ENCODE results near the gene HPCAL4.

The HPCAL4 gene

GRCh38 chr1:39726600-39726999, 35.4 kb upstream of the HPCAL4 start:
- H3K4me3 ChIP-seq (ENCODE audit: low read depth in 1 of 2, low read length in 2 of 2): no peak overlapping the region
- no peak overlapping the region for H3K4me2 ChIP-seq (ENCODE audit: insufficient read depth, low read length)
- H3K4me1 ChIP-seq (ENCODE audit: insufficient read depth, low read length): no peaks in the 10 kb centered on the region
- H3K9ac ChIP-seq (ENCODE audit: low read depth, low read length): no peak overlapping the region
- no peaks in the 10 kb centered on the region for H3K79me2 ChIP-seq (ENCODE audit: insufficient read depth, low read length)
- no peaks in the 10 kb centered on the region for H3K36me3 ChIP-seq (ENCODE audit: insufficient read depth, low read length)
- no peak overlapping the region for H3K27ac ChIP-seq (ENCODE audit: low read length)
- ATAC-seq (ENCODE audit: insufficient read depth, low read depth) (no peak), DNase-seq (no peak)
- TF ChIP-seq CTCF (IDR thresholded peaks at IDR 0.05; ENCODE audit: borderline replicate concordance, extremely low read depth, low read length, poor library complexity, severe bottlenecking) (no peak), EZH2 (IDR thresholded peaks at IDR 0.05; ENCODE audit: borderline replicate concordance, low read depth, low read length, severe bottlenecking) (no peak)
- no peaks in the 10 kb centered on the region for H3K9me3 ChIP-seq (ENCODE audit: insufficient read depth, low read length, severe bottlenecking)
- peaks cover 45% of the 10 kb centered on the region for H3K27me3 ChIP-seq (ENCODE audit: insufficient read depth, low read length, poor library complexity)
- H2AFZ ChIP-seq (ENCODE audit: low read depth, low read length): no peak overlapping the region
- H4K20me1 ChIP-seq (ENCODE audit: insufficient read depth, low read length): no peaks in the 10 kb centered on the region; the same call in 1 of the 2 replicates

GRCh38 chr1:39722495-39722894, 31.3 kb upstream of the HPCAL4 start:
- H3K4me1 ChIP-seq (ENCODE audit: insufficient read depth, low read length): no peaks in the 10 kb centered on the region
- no peak overlapping the region for H2AFZ ChIP-seq (ENCODE audit: low read depth, low read length)
- no peak overlapping the region for H3K9ac ChIP-seq (ENCODE audit: low read depth, low read length)
- H3K27me3 ChIP-seq (ENCODE audit: insufficient read depth, low read length, poor library complexity): peaks cover 28% of the 10 kb centered on the region
- H4K20me1 ChIP-seq (ENCODE audit: insufficient read depth, low read length): no peaks in the 10 kb centered on the region; the same call in 1 of the 2 replicates
- ATAC-seq (ENCODE audit: insufficient read depth, low read depth) (no peak), DNase-seq (no peak)
- H3K9me3 ChIP-seq (ENCODE audit: insufficient read depth, low read length, severe bottlenecking): no peaks in the 10 kb centered on the region
- H3K4me3 ChIP-seq (ENCODE audit: low read depth in 1 of 2, low read length in 2 of 2): no peak overlapping the region
- TF ChIP-seq EZH2 (IDR thresholded peaks at IDR 0.05; ENCODE audit: borderline replicate concordance, low read depth, low read length, severe bottlenecking) (no peak), CTCF (IDR thresholded peaks at IDR 0.05; ENCODE audit: borderline replicate concordance, extremely low read depth, low read length, poor library complexity, severe bottlenecking) (no peak)
- no peaks in the 10 kb centered on the region for H3K36me3 ChIP-seq (ENCODE audit: insufficient read depth, low read length)
- H3K79me2 ChIP-seq (ENCODE audit: insufficient read depth, low read length): no peaks in the 10 kb centered on the region
- H3K27ac ChIP-seq (ENCODE audit: low read length): no peak overlapping the region
- H3K4me2 ChIP-seq (ENCODE audit: insufficient read depth, low read length): no peak overlapping the region

GRCh38 chr1:39721664-39722063, 30.4 kb upstream of the HPCAL4 start:
- Histone ChIP-seq H3K36me3 (ENCODE audit: insufficient read depth, low read length) (no peaks in the 10 kb centered on the region), H3K9me3 (ENCODE audit: insufficient read depth, low read length, severe bottlenecking) (no peaks in the 10 kb centered on the region), H2AFZ (ENCODE audit: low read depth, low read length) (no peak overlapping the region), H3K4me2 (ENCODE audit: insufficient read depth, low read length) (no peak overlapping the region), H3K4me3 (ENCODE audit: low read depth in 1 of 2, low read length in 2 of 2) (no peak overlapping the region), H3K4me1 (ENCODE audit: insufficient read depth, low read length) (no peaks in the 10 kb centered on the region), H4K20me1 (ENCODE audit: insufficient read depth, low read length) (no peaks in the 10 kb centered on the region; the same call in 1 of the 2 replicates), H3K27me3 (ENCODE audit: insufficient read depth, low read length, poor library complexity) (peaks cover 25% of the 10 kb centered on the region), H3K27ac (ENCODE audit: low read length) (no peak overlapping the region), H3K79me2 (ENCODE audit: insufficient read depth, low read length) (no peaks in the 10 kb centered on the region), H3K9ac (ENCODE audit: low read depth, low read length) (no peak overlapping the region)
- TF ChIP-seq CTCF (IDR thresholded peaks at IDR 0.05; ENCODE audit: borderline replicate concordance, extremely low read depth, low read length, poor library complexity, severe bottlenecking): no peak
- ATAC-seq (ENCODE audit: insufficient read depth, low read depth) (no peak), DNase-seq (no peak)
